PC-9 (cell line): ENCODE measurements around the gene SH3RF3.

Experiments
- CTCF ChIP-seq: fragments of 200-600 bp; sonication (generic); conservative IDR thresholded peaks from 2 replicates; pipeline ENCODE4 v1.6.1; 2017; ENCODE audit warnings: mixed run types, antibody characterized with exemption, mild to moderate bottlenecking, moderate library complexity
- EZH2 ChIP-seq: fragments of 200-600 bp; sonication (generic); IDR thresholded peaks from 2 replicates; pipeline ENCODE4 v1.8.0; 2017; ENCODE audit warnings: antibody characterized with exemption, low read depth

- TF ChIP-seq CTCF = no peak
- TF ChIP-seq EZH2 = no peak
These were observed 164.7 kb downstream of the SH3RF3 start for GRCh38 chr2:109293663-109294062.
